Progenitor cell of endocrine pancreas (in vitro differentiated cells): Measurements from ENCODE around the gene NME3. TPM values are rescaled to one million over a fixed set of nuclear protein-coding genes. Genes with fewer than 3 reads are reported as not detected.

Experiments
- DNase-seq: peaks from one replicate; pipeline ENCODE4 v3.0.0; 2021; ENCODE audit warnings: low spot score; ENCODE audit not compliant: unreplicated experiment
- H3K27ac Mint-ChIP-seq: 2 replicates; pipeline ENCODE4 v1.8.0; 2021; ENCODE audit warnings: mild to moderate bottlenecking, moderate library complexity, mixed read lengths
- H3K27me3 Mint-ChIP-seq: 2 replicates; pipeline ENCODE4 v1.8.0; 2021; ENCODE audit warnings: mixed read lengths
- H3K36me3 Mint-ChIP-seq: 2 replicates; pipeline ENCODE4 v1.8.0; 2022; ENCODE audit warnings: mixed read lengths; ENCODE audit not compliant: insufficient read depth
- H3K4me1 Mint-ChIP-seq: 2 replicates; pipeline ENCODE4 v1.8.0; 2021; ENCODE audit warnings: low read depth, mixed read lengths
- H3K4me3 Mint-ChIP-seq: 2 replicates; pipeline ENCODE4 v1.8.0; 2021; ENCODE audit warnings: low read depth, mild to moderate bottlenecking, moderate library complexity, mixed read lengths
- H3K9me3 Mint-ChIP-seq: 2 replicates; pipeline ENCODE4 v1.8.0; 2021; ENCODE audit warnings: low read depth, mixed read lengths
- total RNA-seq: library from RNA; stranded (reverse); gene quantifications from 2 replicates; pipeline ENCODE4 v1.2.1, GENCODE V29; 2021
- TF ChIP-seq, protein P1 (sequence below): fragments of 200-600 bp; sonication (generic); IDR thresholded peaks from one replicate; pipeline ENCODE4 v1.5.0; 2021; ENCODE audit warnings: antibody characterized with exemption, mild to moderate bottlenecking; ENCODE audit not compliant: unreplicated experiment

The NME3 gene
- total RNA-seq, 1 donor from 2014 or later = 34.4 TPM

DNA sequence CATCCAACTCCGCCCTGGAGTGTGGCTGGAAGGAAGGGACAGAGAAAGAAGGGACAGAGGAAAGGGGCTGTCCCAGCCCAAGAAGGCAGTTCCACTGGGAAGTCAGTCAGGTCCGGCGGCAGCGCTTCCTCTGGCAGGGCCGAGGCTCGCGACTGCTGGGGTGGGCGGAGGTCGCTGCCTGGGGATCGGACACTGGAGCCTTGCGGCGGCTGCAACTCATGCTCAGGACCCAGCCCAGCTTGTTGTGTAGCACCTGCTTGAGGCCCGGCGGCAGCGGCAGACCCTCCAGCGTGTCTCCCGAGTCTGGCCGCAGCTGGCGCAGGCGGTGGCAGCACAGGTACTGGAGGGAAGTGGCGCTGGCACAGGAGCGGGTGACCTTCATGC, 5.6 kb upstream of the NME3 start:
- TF ChIP-seq, protein P1, sequence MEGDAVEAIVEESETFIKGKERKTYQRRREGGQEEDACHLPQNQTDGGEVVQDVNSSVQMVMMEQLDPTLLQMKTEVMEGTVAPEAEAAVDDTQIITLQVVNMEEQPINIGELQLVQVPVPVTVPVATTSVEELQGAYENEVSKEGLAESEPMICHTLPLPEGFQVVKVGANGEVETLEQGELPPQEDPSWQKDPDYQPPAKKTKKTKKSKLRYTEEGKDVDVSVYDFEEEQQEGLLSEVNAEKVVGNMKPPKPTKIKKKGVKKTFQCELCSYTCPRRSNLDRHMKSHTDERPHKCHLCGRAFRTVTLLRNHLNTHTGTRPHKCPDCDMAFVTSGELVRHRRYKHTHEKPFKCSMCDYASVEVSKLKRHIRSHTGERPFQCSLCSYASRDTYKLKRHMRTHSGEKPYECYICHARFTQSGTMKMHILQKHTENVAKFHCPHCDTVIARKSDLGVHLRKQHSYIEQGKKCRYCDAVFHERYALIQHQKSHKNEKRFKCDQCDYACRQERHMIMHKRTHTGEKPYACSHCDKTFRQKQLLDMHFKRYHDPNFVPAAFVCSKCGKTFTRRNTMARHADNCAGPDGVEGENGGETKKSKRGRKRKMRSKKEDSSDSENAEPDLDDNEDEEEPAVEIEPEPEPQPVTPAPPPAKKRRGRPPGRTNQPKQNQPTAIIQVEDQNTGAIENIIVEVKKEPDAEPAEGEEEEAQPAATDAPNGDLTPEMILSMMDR = no peak
- no peak overlapping the region for H3K4me3 Mint-ChIP-seq
- H3K4me1 Mint-ChIP-seq = peaks cover 13% of the 10 kb centered on the region
- peaks cover 1% of the 10 kb centered on the region for H3K36me3 Mint-ChIP-seq
- H3K9me3 Mint-ChIP-seq = no peaks in the 10 kb centered on the region
- no peak for DNase-seq
- H3K27ac Mint-ChIP-seq = no peak overlapping the region
- H3K27me3 Mint-ChIP-seq = no peaks in the 10 kb centered on the region

- H3K27me3 Mint-ChIP-seq = no peaks in the 10 kb centered on the region
- no peak overlapping the region for H3K4me3 Mint-ChIP-seq
- peaks cover 13% of the 10 kb centered on the region for H3K4me1 Mint-ChIP-seq
- peaks cover 1% of the 10 kb centered on the region for H3K36me3 Mint-ChIP-seq
- DNase-seq = no peak
- H3K9me3 Mint-ChIP-seq = no peaks in the 10 kb centered on the region
- TF ChIP-seq, protein P1 = no peak
- H3K27ac Mint-ChIP-seq = no peak overlapping the region
These were observed 5.3 kb upstream of the NME3 start for GRCh38 chr16:1776672-1776955.

DNA sequence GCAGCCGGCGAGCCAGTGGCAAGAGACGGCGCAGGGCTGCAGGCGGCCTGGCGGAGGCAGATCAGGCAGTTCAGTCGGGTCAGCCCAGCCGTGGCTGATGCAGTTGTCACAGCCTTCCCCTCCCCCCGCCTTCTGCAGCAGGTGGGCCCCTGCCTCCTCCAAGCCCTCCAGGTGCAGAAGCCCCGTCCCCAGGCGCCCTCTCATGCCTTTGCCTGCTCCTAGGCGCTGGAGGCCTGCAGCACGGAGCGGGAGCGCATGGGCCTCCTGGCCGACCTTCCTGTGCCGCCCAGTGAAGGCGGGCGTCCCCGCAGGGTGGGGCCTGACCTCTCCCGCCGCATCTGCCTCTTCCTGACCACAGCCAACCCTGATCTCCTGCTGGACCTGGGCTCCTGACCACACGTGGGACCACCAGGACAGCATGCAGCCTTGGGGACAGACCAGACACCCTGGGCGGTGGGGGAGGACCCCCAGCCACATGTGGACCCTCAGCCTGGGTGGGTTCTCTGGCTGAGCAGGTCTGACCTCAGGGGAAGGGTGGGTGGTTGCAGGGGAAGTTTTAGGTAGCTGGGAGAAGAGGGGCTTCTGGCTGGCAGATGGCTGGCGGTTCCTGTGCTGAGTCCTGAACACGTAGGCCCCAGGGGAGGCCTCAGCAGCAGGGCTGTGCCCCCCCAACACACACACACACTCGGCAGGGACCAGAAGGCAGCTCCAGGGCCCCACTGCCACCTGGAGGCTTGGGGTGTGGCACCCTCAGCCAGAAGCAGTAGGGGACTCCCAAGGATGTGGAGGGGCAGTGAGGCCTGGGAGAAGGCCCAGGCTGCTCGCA, 4.7 kb upstream of the NME3 start:
- H3K27ac Mint-ChIP-seq = no peak overlapping the region
- peaks cover 1% of the 10 kb centered on the region for H3K36me3 Mint-ChIP-seq
- peaks cover 8% of the 10 kb centered on the region for H3K4me1 Mint-ChIP-seq
- TF ChIP-seq, protein P1 = no peak
- no peaks in the 10 kb centered on the region for H3K9me3 Mint-ChIP-seq
- DNase-seq = no peak
- no peaks in the 10 kb centered on the region for H3K27me3 Mint-ChIP-seq
- no peak overlapping the region for H3K4me3 Mint-ChIP-seq

DNA sequence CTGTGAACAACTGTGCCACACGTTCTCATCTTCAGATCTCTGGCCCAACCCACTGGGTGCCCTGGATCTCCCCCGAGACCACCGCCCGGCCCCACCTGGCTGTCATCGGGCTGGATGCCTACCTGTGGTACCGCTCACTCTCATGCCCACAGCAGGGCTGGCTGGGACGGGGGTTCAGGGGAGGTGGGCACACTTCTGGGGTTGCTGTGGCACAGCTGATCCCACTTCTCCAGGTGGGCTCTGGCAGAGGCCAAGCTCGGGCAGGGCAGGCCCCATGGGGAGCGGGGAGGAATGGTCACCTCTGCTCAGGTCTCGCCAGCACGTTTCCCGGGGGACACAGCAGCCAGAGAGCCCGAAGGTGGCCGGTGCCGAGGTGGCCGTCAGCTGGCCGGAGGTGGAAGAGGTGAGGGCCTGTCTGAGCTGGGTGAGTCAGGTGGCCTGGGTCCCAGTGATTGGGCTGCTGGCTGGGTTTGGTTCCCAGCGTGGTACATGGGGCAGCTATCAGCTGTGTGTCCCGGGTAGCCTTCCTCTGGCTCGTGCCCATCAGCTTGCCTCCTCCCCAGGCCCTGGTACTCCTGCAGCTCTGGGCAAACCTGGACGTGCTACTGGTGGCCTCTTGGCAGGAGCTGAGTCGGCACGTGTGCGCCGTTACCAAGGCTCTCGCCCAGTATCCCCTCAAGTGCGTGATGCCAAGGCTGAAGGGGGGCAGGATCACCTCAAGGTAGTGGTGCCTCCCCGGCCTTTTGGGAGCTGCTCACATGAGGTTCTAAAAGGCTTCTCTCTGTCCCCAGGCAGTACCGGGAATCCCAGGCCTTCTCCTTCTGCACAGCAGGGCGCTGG, 3.9 kb upstream of the NME3 start:
- TF ChIP-seq, protein P1 = no peak
- DNase-seq = no peak
- Mint-ChIP-seq H3K9me3 (no peaks in the 10 kb centered on the region), H3K27ac (no peak overlapping the region), H3K4me1 (peaks cover 9% of the 10 kb centered on the region), H3K4me3 (peak overlapping the region; percentile 31), H3K27me3 (no peaks in the 10 kb centered on the region), H3K36me3 (peaks cover 1% of the 10 kb centered on the region)

GRCh38 chr16:1774448-1774780, 3.1 kb upstream of the NME3 start:
- H3K4me1 Mint-ChIP-seq = peaks cover 9% of the 10 kb centered on the region
- H3K4me3 Mint-ChIP-seq = no peak overlapping the region
- no peak for DNase-seq
- H3K27ac Mint-ChIP-seq = no peak overlapping the region
- H3K36me3 Mint-ChIP-seq = peaks cover 3% of the 10 kb centered on the region
- no peaks in the 10 kb centered on the region for H3K27me3 Mint-ChIP-seq
- H3K9me3 Mint-ChIP-seq = no peaks in the 10 kb centered on the region
- TF ChIP-seq, protein P1 = no peak
